SK-N-MC (cell line): ENCODE results near the gene CELA3B.
"Not testable (repeated sequence)": the region's sequence is repeated elsewhere in the genome, so short reads cannot be mapped to it uniquely, and the experiment has no call there.

Experiments used
- EZH2 ChIP-seq: fragments of 200-600 bp; sonication (generic); IDR thresholded peaks from one replicate; pipeline ENCODE4 v1.6.1; 2017; ENCODE audit warnings: antibody characterized with exemption
- POLR2AphosphoS5 ChIP-seq: IDR thresholded peaks from 2 replicates; pipeline ENCODE4 v1.6.1; 2012; ENCODE audit warnings: mild to moderate bottlenecking, low read depth, low read length, borderline replicate concordance

- not testable (repeated sequence) for TF ChIP-seq POLR2AphosphoS5, EZH2
Observed at GRCh38 chr1:22012752-22013151, 35.9 kb downstream of the CELA3B start.
